ENCODE measurements around the gene ISG20L2. TPM values are rescaled to one million over a fixed set of nuclear protein-coding genes. Genes with fewer than 3 reads are reported as not detected.

ISG20L2 gene
- total RNA-seq, 6 experiments from 2014 or later = 16.2 to 26.9 (median 20.6) TPM

GRCh38 chr1:156772728-156773497 is 44.3 kb upstream of the ISG20L2 start:
- TF ChIP-seq, protein P1, sequence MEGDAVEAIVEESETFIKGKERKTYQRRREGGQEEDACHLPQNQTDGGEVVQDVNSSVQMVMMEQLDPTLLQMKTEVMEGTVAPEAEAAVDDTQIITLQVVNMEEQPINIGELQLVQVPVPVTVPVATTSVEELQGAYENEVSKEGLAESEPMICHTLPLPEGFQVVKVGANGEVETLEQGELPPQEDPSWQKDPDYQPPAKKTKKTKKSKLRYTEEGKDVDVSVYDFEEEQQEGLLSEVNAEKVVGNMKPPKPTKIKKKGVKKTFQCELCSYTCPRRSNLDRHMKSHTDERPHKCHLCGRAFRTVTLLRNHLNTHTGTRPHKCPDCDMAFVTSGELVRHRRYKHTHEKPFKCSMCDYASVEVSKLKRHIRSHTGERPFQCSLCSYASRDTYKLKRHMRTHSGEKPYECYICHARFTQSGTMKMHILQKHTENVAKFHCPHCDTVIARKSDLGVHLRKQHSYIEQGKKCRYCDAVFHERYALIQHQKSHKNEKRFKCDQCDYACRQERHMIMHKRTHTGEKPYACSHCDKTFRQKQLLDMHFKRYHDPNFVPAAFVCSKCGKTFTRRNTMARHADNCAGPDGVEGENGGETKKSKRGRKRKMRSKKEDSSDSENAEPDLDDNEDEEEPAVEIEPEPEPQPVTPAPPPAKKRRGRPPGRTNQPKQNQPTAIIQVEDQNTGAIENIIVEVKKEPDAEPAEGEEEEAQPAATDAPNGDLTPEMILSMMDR (IDR thresholded peaks at IDR 0.05) = no peak
- H3K27ac Mint-ChIP-seq = peak overlapping the region; percentile 50

DNA sequence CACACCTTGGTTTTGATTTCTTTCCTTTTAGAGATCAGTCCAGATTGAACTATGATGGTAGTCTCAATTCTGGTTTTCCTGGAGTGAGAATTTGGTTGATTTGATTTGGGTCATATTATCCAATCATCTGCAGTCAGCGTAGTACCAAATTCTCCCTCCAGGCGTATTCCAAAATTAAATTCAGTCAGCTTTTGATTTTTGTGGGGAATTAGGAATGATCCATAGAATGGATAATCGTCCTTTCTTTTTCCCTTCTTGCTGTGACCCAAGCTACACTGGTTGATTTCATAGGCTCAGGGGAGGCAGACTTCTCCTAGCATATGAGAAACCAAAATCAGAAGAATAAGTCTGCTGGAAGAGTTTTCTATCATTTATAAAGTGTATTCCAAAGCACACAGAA is 43.7 kb upstream of the ISG20L2 start:
- H3K4me3 Mint-ChIP-seq = no peak overlapping the region
- TF ChIP-seq, protein P1 (IDR thresholded peaks at IDR 0.05) = peak; percentile 48
- no peak overlapping the region for H3K27ac Mint-ChIP-seq
- H3K27me3 Mint-ChIP-seq (ENCODE audit: insufficient read depth) = peaks cover 4% of the 10 kb centered on the region; the same call in 1 of the 2 replicates
- peaks cover 32% of the 10 kb centered on the region for H3K36me3 Mint-ChIP-seq (ENCODE audit: low read depth)
- no peak for DNase-seq
- H3K4me1 Mint-ChIP-seq (ENCODE audit: low read depth) = peaks cover 70% of the 10 kb centered on the region
- no peaks in the 10 kb centered on the region for H3K9me3 Mint-ChIP-seq

More at GRCh38 chr1:156772728-156773497, 44.3 kb upstream of the ISG20L2 start:
- H3K4me3 Mint-ChIP-seq = peak overlapping the region; percentile 11
- H3K9me3 Mint-ChIP-seq = no peaks in the 10 kb centered on the region
- H3K27me3 Mint-ChIP-seq (ENCODE audit: insufficient read depth) = peaks cover 4% of the 10 kb centered on the region; the same call in 1 of the 2 replicates
- H3K36me3 Mint-ChIP-seq (ENCODE audit: low read depth) = peaks cover 32% of the 10 kb centered on the region
- no peak for DNase-seq
- peaks cover 75% of the 10 kb centered on the region for H3K4me1 Mint-ChIP-seq (ENCODE audit: low read depth)

DNA sequence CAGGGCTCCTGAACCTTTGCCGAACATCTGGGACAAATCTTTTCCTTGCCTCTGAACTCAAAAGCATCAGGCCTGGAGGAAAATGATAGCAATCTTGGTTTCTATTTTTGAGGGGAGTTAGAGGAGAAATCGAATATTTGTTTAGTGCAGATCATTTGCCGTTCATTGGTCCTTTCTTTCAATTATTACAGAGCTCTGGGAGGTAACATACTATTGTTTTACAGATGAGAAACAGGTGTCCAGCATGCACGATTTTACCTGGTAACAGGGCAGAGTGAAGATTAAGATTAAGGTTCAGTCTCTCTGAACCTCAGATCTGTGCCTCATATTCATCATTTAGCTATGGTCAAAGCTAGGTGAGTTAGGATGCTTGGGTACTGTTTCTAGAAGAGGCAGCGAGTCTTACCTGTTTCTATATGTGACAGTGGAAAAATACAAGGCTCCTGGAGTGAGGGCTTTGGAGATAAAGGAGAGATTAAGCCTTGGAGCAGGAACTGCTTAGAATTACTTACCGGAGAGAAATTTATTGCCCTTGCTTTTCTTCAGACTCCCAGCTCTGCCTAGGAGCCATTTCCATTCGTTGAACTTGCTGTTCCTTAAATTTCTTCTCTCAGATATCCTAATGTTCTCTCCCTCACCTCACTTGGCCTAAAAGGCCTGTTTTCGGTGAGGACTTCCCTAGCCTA is 40.2 kb upstream of the ISG20L2 start:
- Mint-ChIP-seq H3K27me3 (ENCODE audit: insufficient read depth) (peaks cover 4% of the 10 kb centered on the region; the same call in 1 of the 2 replicates), H3K4me1 (ENCODE audit: low read depth) (peaks cover 61% of the 10 kb centered on the region), H3K9me3 (no peaks in the 10 kb centered on the region), H3K36me3 (ENCODE audit: low read depth) (peaks cover 30% of the 10 kb centered on the region), H3K27ac (no peak overlapping the region), H3K4me3 (no peak overlapping the region)
- no peak for DNase-seq
- TF ChIP-seq, protein P1 (IDR thresholded peaks at IDR 0.05) = no peak

- TF ChIP-seq, protein P1 (IDR thresholded peaks at IDR 0.05) = no peak
- no peak overlapping the region for H3K27ac Mint-ChIP-seq
- H3K4me1 Mint-ChIP-seq (ENCODE audit: low read depth) = peaks cover 54% of the 10 kb centered on the region
- no peak overlapping the region for H3K4me3 Mint-ChIP-seq
- H3K27me3 Mint-ChIP-seq (ENCODE audit: insufficient read depth) = peaks cover 4% of the 10 kb centered on the region; the same call in 1 of the 2 replicates
- H3K9me3 Mint-ChIP-seq = no peaks in the 10 kb centered on the region
- H3K36me3 Mint-ChIP-seq (ENCODE audit: low read depth) = peaks cover 24% of the 10 kb centered on the region
- DNase-seq = no peak
Observed at GRCh38 chr1:156767879-156768604, 39.5 kb upstream of the ISG20L2 start.

DNA sequence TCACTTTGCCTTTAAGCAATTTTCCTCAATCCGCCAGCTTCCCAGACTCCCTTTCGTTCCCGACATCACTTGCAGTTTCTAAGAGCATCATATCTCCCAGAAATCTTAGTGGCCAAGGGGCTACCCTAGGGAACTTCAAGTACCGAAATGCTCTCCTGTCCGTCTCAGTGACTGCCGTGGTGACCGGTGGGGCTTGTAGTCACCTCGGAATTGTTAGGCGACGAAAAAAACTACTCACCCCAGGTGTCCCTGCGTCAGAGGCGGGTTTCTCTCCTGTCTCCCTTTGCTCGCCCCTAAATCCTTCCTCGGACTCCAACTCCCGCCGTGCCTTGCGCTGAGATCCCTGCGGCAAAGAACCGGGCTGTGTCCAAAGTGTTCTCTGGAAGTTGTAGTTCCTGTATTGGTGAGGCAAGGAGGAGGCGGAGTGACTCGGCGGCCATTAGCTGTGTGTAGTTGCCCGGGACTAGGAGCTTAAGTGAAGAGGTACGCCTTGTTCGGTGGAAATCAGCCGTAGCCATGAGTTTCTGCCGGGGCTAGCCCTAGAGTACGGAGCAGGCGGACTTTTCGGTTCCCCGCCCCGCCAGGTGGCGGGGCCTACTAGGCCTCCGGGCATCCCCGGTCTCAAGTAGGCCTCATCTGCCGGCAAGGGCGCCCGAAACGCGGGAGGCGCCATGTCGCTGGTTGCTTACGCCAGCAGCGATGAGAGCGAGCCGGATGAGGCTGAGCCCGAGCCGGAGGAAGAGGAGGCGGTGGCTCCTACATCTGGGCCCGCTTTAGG is 38.7 kb upstream of the ISG20L2 start, which contains the start of gene PRCC:
TSS of gene PRCC (plus strand) at position 435 of the 778 bp plus-strand sequence. CDS start at position 672, 237 bp downstream.
- peak; percentile 100 for DNase-seq
- Mint-ChIP-seq H3K4me3 (no peak within 1 kb of the TSS), H3K36me3 (ENCODE audit: low read depth) (peaks cover 21% of the 10 kb centered on the region), H3K27me3 (ENCODE audit: insufficient read depth) (0 out of 2 replicates have a peak, but pooled peaks cover 2% of the 10 kb centered on the region), H3K9me3 (no peaks in the 10 kb centered on the region), H3K27ac (no peak within 1 kb of the TSS), H3K4me1 (ENCODE audit: low read depth) (peaks cover 47% of the 10 kb centered on the region)
- TF ChIP-seq, protein P1 (IDR thresholded peaks at IDR 0.05) = no peak

All from HFFc6 (cell line).